GM19395 (cell line): Measurements from ENCODE around the gene SBDS.
"Not testable (repeated sequence)": the region's sequence is repeated elsewhere in the genome, so short reads cannot be mapped to it uniquely, and the experiment has no call there.

Source experiments
- ATAC-seq: cut with Tn5 transposase; IDR thresholded peaks from one replicate; pipeline ENCODE4 v1.9.1; 2021; ENCODE audit warnings: mild to moderate bottlenecking, moderate library complexity; ENCODE audit not compliant: unreplicated experiment

Gene SBDS

GRCh38 chr7:66996444-66997191 is 1.2 kb upstream of the SBDS start, which contains the start of gene TYW1:
TYW1 (plus strand) TSS chr7:66996833; CDS start chr7:66996979, 146 bp downstream.
- peak; percentile 90 for ATAC-seq

GRCh38 chr7:66994691-66995049 is 716 bp downstream of the SBDS start:
- peak; percentile 31 for ATAC-seq

DNA sequence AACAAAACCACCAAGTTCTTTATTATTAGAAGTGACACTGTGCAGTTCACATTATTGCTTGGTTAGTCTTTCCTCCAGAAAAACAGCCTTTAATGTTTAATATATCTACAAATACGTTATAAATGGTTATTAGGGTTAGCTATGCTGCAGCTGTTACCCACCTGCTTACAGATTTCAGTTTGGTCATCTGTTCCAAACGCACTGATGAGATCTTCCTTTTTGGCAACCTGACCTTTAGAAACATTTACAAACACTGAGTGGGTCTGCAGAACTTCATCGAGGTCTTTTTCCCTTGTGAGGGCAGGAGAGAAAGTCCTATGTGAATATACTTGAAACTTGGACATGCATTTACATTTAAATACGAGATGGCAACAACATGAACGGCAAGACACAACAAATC is 1.3 kb downstream of the SBDS start:
- not testable (repeated sequence) for ATAC-seq

- ATAC-seq = not testable (repeated sequence)
These were observed 5.8 kb downstream of the SBDS start for GRCh38 chr7:66989552-66989951.

DNA sequence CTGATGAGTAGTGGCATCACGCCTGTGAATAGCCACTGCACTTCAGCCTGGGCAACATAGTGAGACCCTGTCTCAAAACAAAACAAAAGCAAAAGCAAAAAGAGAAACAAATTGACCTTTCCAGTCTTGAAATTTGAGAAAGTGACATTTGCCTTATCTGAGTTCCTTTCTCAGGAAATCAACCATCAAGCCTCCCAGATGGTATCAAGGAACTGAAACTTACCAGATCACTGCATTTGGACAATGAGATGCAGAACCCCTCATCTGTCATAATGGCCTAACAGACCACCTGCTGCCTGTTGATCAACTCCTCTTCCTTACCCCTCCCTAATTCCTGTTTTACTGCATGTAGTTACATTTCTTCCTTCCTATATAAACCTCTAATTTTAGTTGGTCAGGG is 15.1 kb downstream of the SBDS start:
- not testable (repeated sequence) for ATAC-seq

DNA sequence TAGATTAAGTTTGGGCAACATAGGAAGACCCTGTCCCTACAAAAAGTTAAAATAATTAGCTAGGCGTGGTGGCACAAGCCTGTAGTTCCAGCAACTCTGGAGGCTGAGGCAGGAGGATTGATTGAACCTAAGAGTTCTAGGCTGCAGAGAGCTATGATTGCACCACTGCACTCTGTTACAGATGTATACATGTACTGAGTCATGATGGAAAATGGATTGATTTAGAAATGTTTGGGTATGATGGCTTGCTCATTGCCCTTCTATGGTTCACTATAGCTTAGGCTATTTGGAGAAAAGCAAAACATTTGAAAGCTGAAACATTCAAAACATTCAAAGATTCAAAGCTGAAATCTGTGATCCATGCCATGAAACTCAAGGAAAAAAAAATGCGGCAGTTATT is 16.4 kb downstream of the SBDS start:
- not testable (repeated sequence) for ATAC-seq

GRCh38 chr7:66978312-66978711 is 17.1 kb downstream of the SBDS start:
- not testable (repeated sequence) for ATAC-seq

DNA sequence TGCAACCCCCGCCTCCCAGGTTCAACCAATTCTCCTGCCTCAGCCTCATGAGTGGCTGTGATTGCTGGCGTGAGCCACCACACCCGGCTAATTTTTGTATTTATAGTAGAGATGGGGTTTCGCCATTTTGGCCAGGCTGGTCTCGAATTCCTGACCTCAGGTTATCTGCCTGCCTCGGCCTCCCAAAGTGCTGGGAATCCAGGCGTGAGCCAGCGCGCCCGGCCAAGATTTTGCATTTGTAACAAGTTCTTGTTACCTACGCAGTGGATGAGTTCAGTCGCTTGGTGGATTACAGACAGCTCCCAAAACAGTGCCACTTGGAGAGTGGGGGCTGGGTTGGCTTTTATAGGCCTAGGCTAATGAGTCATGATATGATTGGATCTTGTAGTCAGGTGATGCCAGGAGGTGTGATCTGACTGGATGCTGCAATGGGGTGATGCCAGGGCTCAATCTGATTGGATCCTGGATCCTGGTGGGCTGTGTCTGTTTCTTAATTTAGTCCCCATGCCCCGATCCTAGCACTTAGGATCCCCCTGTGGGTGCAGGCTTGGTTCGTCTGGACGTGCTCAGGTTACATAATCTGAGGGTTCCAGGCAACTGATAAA is 20.3 kb downstream of the SBDS start:
- ATAC-seq = no peak

- no peak for ATAC-seq
These were observed 25.1 kb downstream of the SBDS start for GRCh38 chr7:66970310-66970709.

GRCh38 chr7:66969001-66969400 is 26.4 kb downstream of the SBDS start:
- ATAC-seq = not testable (repeated sequence)

- ATAC-seq = no peak
These were observed 28.4 kb downstream of the SBDS start for GRCh38 chr7:66967029-66967428.

- no peak for ATAC-seq
These were observed 31.0 kb downstream of the SBDS start for GRCh38 chr7:66964411-66964810.

DNA sequence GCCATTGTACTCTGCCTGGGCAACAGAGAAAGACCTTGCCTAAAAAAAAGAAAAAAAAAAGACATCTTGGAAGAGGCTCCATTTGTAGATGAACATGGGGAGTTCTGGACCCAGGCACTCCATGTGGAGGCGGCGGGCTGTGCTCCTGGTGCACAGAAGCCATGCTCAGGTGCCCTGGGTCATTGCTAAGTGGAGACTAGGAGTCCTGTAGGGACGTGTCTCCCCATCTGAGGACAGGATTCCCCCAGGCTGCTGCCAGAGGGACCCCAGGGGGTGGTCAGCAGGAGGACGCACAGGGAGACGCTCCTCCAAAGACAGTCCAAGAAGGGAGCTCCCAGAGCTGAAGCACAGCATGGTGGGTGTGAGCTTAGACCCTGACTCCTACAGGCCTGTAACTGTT is 34.3 kb downstream of the SBDS start:
- ATAC-seq = no peak

- ATAC-seq = no peak
These were observed 35.2 kb downstream of the SBDS start for GRCh38 chr7:66960192-66960591.

GRCh38 chr7:66958538-66959350 is 36.6 kb downstream of the SBDS start:
- no peak for ATAC-seq

- ATAC-seq = no peak
These were observed 37.6 kb downstream of the SBDS start for GRCh38 chr7:66957595-66958290.

- ATAC-seq = no peak
These were observed 42.4 kb downstream of the SBDS start for GRCh38 chr7:66953044-66953427.

DNA sequence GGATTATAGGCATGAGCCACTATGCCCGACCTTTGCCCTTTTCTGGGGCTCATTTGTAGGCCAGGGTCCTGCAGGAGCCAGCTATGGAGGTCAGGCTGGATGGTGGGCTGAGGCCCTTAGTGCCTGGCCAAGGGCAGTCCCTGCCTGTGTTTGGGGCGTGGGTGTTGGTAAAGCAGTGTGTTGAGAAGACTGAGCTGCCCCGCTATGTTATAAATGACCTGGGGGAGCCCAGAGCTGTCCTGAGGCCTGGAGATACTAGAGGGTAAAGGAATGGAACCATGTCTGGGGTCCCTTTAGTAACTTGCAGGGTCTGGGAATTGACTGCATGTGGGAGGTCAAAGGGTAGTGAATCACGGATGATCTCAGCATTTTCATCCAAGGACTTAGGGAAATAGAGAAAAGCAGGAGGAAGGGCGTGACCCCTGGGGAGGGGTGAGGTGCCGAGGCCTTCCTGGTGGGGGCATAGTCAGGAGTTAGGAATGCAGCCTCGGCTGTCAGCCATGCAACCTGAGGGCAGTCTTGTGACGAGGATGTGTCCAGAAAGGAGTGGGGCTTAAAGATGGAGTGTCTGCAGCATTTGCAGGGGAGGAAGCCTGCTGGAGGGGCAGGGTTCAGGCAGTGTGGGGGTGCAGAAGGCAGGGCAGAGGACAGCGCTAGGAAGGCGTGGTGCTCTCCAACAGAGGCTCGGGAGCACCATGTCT is 42.9 kb downstream of the SBDS start:
- ATAC-seq = no peak

DNA sequence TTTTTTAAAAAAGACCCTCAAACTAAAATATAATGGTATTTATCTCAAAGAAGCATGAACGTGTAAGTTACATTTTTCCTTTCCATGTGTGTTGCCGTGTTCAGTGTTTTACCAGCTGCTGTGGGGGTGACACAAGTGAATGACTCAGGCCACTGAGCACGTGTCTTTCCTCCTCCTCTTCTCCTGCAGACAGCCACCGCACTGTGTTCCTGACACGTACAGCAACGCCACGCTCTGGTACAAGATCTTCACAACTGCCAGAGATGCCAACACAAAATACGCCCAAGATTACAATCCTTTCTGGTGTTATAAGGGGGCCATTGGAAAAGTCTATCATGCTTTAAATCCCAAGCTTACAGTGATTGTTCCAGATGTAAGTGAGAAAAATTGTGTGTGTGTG is 44.6 kb downstream of the SBDS start:
- ATAC-seq = no peak

GRCh38 chr7:66950311-66950710 is 45.1 kb downstream of the SBDS start:
- no peak for ATAC-seq
